GM06990 (cell line): ENCODE data around the gene ANTXR1.

ENCODE experiments used
- DNase-seq: peaks from one replicate; pipeline ENCODE4 v3.0.0-alpha.2; 2011; ENCODE audit not compliant: insufficient read length; ENCODE audit errors: extremely low read depth
- H3K27me3 ChIP-seq: replicated peaks from 2 replicates; pipeline ENCODE4 v1.6.0; 2011; ENCODE audit warnings: low read length; ENCODE audit not compliant: control insufficient read depth, insufficient read depth
- H3K36me3 ChIP-seq: 2 replicates; pipeline ENCODE4 v1.5.1; 2011; ENCODE audit warnings: low read length; ENCODE audit not compliant: control insufficient read depth, insufficient read depth
- H3K4me3 ChIP-seq: replicated peaks from 2 replicates; pipeline ENCODE4 v1.5.1; 2011; ENCODE audit warnings: low read depth, mild to moderate bottlenecking, control low read depth, low read length
- TF ChIP-seq, protein P1 (sequence below): IDR thresholded peaks from 2 replicates; pipeline ENCODE4 v1.5.1; 2011; ENCODE audit warnings: low read length, control low read depth, mild to moderate bottlenecking, inconsistent platforms; ENCODE audit not compliant: insufficient read depth, poor library complexity, severe bottlenecking

Gene ANTXR1

DNA sequence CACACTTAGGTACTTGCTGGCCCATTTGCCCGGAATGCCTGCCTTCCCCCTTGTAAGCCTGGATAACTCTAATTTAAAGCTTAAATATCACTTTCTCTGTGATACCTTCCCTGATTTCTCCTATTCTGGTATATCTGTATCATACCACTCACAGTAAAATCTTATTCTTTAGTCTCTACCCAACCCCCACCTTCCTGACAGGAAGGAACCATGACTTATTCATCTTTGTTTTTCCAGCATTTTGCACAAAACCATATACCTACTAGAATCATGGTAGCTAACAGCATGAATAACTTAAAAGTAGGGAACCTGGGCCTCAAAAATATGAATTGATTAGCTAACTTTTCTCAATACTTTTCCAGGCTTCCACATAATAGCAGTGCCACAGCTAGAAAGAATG lies 262.5 kb downstream of the ANTXR1 start:
- TF ChIP-seq, protein P1, sequence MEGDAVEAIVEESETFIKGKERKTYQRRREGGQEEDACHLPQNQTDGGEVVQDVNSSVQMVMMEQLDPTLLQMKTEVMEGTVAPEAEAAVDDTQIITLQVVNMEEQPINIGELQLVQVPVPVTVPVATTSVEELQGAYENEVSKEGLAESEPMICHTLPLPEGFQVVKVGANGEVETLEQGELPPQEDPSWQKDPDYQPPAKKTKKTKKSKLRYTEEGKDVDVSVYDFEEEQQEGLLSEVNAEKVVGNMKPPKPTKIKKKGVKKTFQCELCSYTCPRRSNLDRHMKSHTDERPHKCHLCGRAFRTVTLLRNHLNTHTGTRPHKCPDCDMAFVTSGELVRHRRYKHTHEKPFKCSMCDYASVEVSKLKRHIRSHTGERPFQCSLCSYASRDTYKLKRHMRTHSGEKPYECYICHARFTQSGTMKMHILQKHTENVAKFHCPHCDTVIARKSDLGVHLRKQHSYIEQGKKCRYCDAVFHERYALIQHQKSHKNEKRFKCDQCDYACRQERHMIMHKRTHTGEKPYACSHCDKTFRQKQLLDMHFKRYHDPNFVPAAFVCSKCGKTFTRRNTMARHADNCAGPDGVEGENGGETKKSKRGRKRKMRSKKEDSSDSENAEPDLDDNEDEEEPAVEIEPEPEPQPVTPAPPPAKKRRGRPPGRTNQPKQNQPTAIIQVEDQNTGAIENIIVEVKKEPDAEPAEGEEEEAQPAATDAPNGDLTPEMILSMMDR: no peak
- no peak for DNase-seq
- H3K36me3 ChIP-seq: no peaks in the 10 kb centered on the region

DNA sequence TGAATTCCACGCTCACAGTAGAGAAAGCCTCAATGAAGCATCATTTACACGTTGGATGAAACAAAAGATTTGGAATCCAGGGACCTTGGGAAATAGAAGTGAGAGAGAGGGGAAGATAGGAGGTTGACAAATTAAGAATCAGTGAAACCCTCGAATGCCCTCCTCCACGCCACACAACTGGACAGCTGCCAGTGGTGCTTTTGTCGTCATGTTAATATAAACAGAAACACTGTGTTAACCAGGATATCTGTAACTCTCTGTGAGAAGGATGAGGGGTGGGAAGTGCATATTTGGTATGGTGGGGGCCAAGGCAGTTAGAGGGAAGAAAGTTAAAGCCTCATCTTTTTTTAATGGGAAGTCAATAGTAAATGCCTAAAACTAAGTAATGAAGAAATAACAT lies 265.4 kb downstream of the ANTXR1 start:
- Histone ChIP-seq H3K27me3 (no peaks in the 10 kb centered on the region), H3K36me3 (no peaks in the 10 kb centered on the region), H3K4me3 (no peak overlapping the region)
- TF ChIP-seq, protein P1: no peak
- no peak for DNase-seq

More for the DNA sequence above, 262.5 kb downstream of the ANTXR1 start:
- H3K4me3 ChIP-seq: no peak overlapping the region
- no peaks in the 10 kb centered on the region for H3K27me3 ChIP-seq

DNA sequence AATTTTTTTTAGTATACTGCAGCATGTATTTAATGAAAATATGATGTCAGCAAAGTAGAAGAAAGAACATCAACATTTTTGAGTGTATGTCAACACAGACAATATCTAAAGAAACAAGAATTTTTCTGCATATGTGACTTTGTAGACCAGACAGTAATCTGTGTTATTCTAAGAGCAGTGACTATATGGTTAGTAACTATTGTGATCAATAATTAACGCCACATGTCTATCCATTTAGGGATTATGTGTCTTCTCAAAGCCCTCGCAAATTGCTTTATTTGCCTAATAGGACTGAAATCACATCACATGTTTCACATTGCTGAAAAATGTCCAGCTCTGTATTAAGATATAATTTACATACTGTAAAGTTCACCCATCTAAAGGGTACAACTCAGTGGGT lies 266.2 kb downstream of the ANTXR1 start:
- TF ChIP-seq, protein P1: no peak

DNA sequence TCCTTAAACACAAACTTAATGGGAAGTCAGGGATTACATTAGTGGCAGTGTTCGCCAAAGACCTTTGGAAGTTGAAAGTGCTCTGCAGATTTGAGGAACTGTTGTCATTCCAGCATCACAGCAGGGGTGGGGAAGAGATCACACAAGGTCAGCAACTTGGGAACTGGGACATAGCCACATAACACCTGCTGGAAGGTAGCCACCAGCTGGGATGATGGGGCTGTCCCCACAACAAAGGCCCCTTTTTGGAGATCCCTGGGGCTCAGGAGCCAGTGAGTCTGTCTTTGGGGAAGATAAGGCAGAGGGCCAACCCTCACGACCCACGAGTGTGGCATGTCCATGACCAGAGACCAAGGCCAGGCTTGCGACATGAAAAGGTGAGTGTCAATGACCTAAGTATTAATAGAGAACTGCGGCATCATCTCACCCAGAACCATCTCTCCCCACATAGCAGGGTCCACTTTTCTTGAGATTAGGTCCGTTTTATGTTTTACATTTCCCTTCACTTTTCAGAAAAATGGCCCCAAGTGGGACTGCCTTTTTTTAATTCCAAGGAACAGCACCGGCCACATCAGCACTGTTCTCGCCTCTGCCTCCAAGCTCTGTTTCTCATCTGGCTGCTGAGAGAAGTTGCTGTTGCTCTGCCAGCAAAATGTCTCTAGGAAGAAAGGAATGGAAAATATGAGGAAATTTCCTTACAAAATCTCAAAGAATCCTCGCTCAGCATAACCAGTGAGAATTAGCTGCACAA lies 267.1 kb downstream of the ANTXR1 start:
- no peak for DNase-seq
- no peaks in the 10 kb centered on the region for H3K36me3 ChIP-seq
- no peaks in the 10 kb centered on the region for H3K27me3 ChIP-seq
- H3K4me3 ChIP-seq: no peak overlapping the region
- TF ChIP-seq, protein P1: no peak

More for the DNA sequence above, 266.2 kb downstream of the ANTXR1 start:
- Histone ChIP-seq H3K4me3 (no peak overlapping the region), H3K36me3 (no peaks in the 10 kb centered on the region), H3K27me3 (no peaks in the 10 kb centered on the region)
- no peak for DNase-seq

DNA sequence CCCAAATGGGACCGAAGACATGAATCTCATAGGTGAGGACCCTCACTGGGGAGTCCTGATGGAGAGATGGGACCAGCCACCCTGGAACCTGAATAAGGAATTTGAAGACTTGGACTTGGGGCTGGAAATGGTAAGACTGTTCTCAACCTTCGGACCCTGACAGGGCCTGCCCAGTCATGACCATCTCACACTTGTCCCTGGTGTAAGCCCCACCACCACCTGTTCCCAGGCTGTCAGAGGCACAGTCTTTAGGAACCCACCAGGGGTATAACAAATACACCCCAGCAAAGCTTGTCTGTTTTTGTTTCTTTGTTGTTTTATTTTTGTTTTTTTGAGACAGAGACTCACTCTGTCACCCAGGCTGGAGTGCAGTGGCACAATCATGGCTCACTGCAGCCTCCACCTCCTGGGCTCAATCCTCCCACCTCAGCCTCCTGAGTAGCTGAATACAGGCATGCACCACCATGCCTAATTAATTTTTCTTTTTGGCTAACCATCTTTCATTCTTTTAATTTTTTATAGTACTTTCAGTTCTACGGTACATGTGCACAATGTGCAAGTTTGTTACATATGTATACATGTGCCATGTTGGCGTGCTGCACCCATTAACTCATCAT lies 267.9 kb downstream of the ANTXR1 start:
- Histone ChIP-seq H3K4me3 (no peak overlapping the region), H3K27me3 (no peaks in the 10 kb centered on the region), H3K36me3 (no peaks in the 10 kb centered on the region)
- no peak for DNase-seq
- TF ChIP-seq, protein P1: no peak
